SK-N-SH (cell line): ENCODE data around the gene PRKN. TPM values are rescaled to one million over a fixed set of nuclear protein-coding genes. Genes with fewer than 3 reads are reported as not detected.

ENCODE experiments used
- CTCF ChIA-PET: fragments of 300-600, 350-600 bp; formaldehyde crosslinking; extraction: SDS; loops from one replicate; lab custom pipeline; 2021; lab: Yijun Ruan, JAX
- POLR2A ChIA-PET: fragments of 350-600 bp; sonication (Branson Sonifier 250); formaldehyde crosslinking; extraction: SDS; loops from one replicate; lab custom pipeline; 2020; ENCODE audit warnings: antibody characterized with exemption, inconsistent platforms; lab: Yijun Ruan, JAX
- DNase-seq: peaks from one replicate; pipeline ENCODE4 v3.0.0; 2012
- H2AFZ ChIP-seq: fragments of 200-600 bp; sonication (generic); 2 replicates; pipeline ENCODE4 v1.8.1; 2016; ENCODE audit warnings: antibody characterized with exemption, mild to moderate bottlenecking, low read depth
- H3F3A ChIP-seq: fragments of 200-600 bp; sonication (generic); replicated peaks from 2 replicates; pipeline ENCODE3; 2016; ENCODE audit warnings: antibody characterized with exemption, mild to moderate bottlenecking; ENCODE audit not compliant: insufficient read depth
- H3K27ac ChIP-seq, 2 experiments: fragments of 200-500 bp in 1 of 2; fragments of 200-600 bp in 1 of 2; sonication (Bioruptor generic) in 1 of 2; sonication (generic), shearing (Covaris generic) in 1 of 2; 2 replicates each; pipeline versions ENCODE4 v1.5.1 to v1.6.1; 2014 to 2016; ENCODE audit warnings: low read depth in 2 of 2, inconsistent platforms in 1 of 2, low read length in 1 of 2, mild to moderate bottlenecking in 1 of 2, mixed read lengths in 1 of 2
- H3K27me3 ChIP-seq: fragments of 200-600 bp; sonication (generic), shearing (Covaris generic); 2 replicates; pipeline ENCODE4 v1.6.1; 2016; ENCODE audit warnings: mixed run types; ENCODE audit not compliant: insufficient read depth
- H3K36me3 ChIP-seq, 2 experiments: fragments of 200-500 bp in 1 of 2; fragments of 200-600 bp in 1 of 2; sonication (Bioruptor generic) in 1 of 2; sonication (generic) in 1 of 2; replicated peaks in 1 of 2; 2 replicates each; pipeline versions ENCODE3 to v1.5.1; 2014 to 2016; ENCODE audit warnings: low read length in 1 of 2, mild to moderate bottlenecking in 1 of 2; ENCODE audit not compliant: insufficient read depth in 2 of 2, control insufficient read depth in 1 of 2
- H3K4me1 ChIP-seq, 2 experiments: fragments of 200-500 bp in 1 of 2; fragments of 200-600 bp in 1 of 2; sonication (Bioruptor generic) in 1 of 2; sonication (generic), shearing (Covaris generic) in 1 of 2; 2 replicates each; pipeline versions ENCODE4 v1.5.1 to v1.6.1; 2014 to 2016; ENCODE audit warnings: low read depth in 1 of 2, low read length in 1 of 2, mixed run types in 1 of 2; ENCODE audit not compliant: insufficient read depth in 2 of 2, control insufficient read depth in 1 of 2
- H3K4me2 ChIP-seq: fragments of 200-600 bp; sonication (generic), shearing (Covaris generic); 2 replicates; pipeline ENCODE4 v1.6.1; 2017; ENCODE audit warnings: mixed run types
- H3K4me3 ChIP-seq, 2 experiments: fragments of 200-500 bp in 1 of 2; fragments of 200-600 bp in 1 of 2; sonication (Bioruptor generic) in 1 of 2; sonication (generic), shearing (Covaris generic) in 1 of 2; 2 replicates each; pipeline versions ENCODE4 v1.5.1 to v1.8.1; 2014 to 2016; ENCODE audit warnings: low read depth in 2 of 2, inconsistent platforms in 1 of 2, low read length in 1 of 2, mild to moderate bottlenecking in 1 of 2, mixed read lengths in 1 of 2, moderate library complexity in 1 of 2
- H3K79me2 ChIP-seq: fragments of 200-600 bp; sonication (generic); 2 replicates; pipeline ENCODE4 v1.8.1; 2017; ENCODE audit warnings: mild to moderate bottlenecking; ENCODE audit not compliant: insufficient read depth
- H3K9ac ChIP-seq: fragments of 200-600 bp; sonication (generic); 2 replicates; pipeline ENCODE4 v1.6.1; 2017; ENCODE audit warnings: mixed run types
- H3K9me2 ChIP-seq: fragments of 200-600 bp; sonication (generic); 2 replicates; pipeline ENCODE4 v1.6.1; 2017; ENCODE audit warnings: mixed run types
- H3K9me3 ChIP-seq: fragments of 200-600 bp; sonication (generic); 2 replicates; pipeline ENCODE4 v1.6.1; 2017; ENCODE audit warnings: mixed run types, mild to moderate bottlenecking, moderate library complexity
- H4K20me1 ChIP-seq: fragments of 200-600 bp; sonication (generic); 2 replicates; pipeline ENCODE4 v1.6.1; 2017; ENCODE audit warnings: mild to moderate bottlenecking, mixed run types; ENCODE audit not compliant: insufficient read depth
- CHD2 ChIP-seq: fragments of 150-350 bp; IDR thresholded peaks from 2 replicates; pipeline ENCODE4 v1.6.1; 2018; ENCODE audit warnings: low read length; ENCODE audit not compliant: partially characterized antibody
- CTCF ChIP-seq: fragments of 200-600 bp; sonication (generic); IDR thresholded peaks from 2 replicates; pipeline ENCODE4 v1.6.1; 2017; ENCODE audit warnings: antibody characterized with exemption, mild to moderate bottlenecking, moderate library complexity
- ELF1 ChIP-seq: IDR thresholded peaks from 2 replicates; pipeline ENCODE4 v1.4.0; 2012
- EP300 ChIP-seq, 2 experiments: IDR thresholded peaks; 2 replicates each; pipeline versions ENCODE4 v1.4.0 to v1.6.1; 2012; ENCODE audit warnings: borderline replicate concordance in 1 of 2, low read depth in 1 of 2, low read length in 1 of 2
- FOXM1 ChIP-seq: IDR thresholded peaks from 2 replicates; pipeline ENCODE4 v1.4.0; 2012; ENCODE audit warnings: low read depth, mild to moderate bottlenecking
- JUND ChIP-seq: IDR thresholded peaks from 2 replicates; pipeline ENCODE4 v1.4.0; 2012
- MEF2A ChIP-seq: IDR thresholded peaks from 2 replicates; pipeline ENCODE4 v1.4.0; 2012; ENCODE audit warnings: low read depth, borderline replicate concordance
- MXI1 ChIP-seq: IDR thresholded peaks from 2 replicates; pipeline ENCODE4 v1.6.1; 2012; ENCODE audit warnings: mild to moderate bottlenecking, low read depth, low read length, improper control_type of control experiment
- NFIC ChIP-seq: IDR thresholded peaks from 2 replicates; pipeline ENCODE4 v1.4.0; 2012; ENCODE audit warnings: borderline replicate concordance
- NRF1 ChIP-seq: IDR thresholded peaks from 2 replicates; pipeline ENCODE4 v1.6.1; 2012; ENCODE audit warnings: low read depth, mild to moderate bottlenecking, low read length
- POLR2AphosphoS5 ChIP-seq: IDR thresholded peaks from 2 replicates; pipeline ENCODE4 v1.6.1; 2012; ENCODE audit warnings: low read depth, low read length
- RAD21 ChIP-seq: IDR thresholded peaks from 2 replicates; pipeline ENCODE4 v1.6.1; 2012; ENCODE audit warnings: mild to moderate bottlenecking, low read length
- RXRA ChIP-seq: IDR thresholded peaks from 2 replicates; pipeline ENCODE4 v1.4.0; 2012; ENCODE audit warnings: low read depth, mild to moderate bottlenecking, borderline replicate concordance
- SIN3A ChIP-seq: IDR thresholded peaks from 2 replicates; pipeline ENCODE4 v1.6.1; 2012; ENCODE audit warnings: low read depth, mild to moderate bottlenecking, low read length, moderate library complexity, borderline replicate concordance
- TAF1 ChIP-seq: IDR thresholded peaks from 2 replicates; pipeline ENCODE4 v1.6.1; 2012; ENCODE audit warnings: low read depth, mild to moderate bottlenecking, low read length, moderate library complexity, borderline replicate concordance
- TCF12 ChIP-seq: IDR thresholded peaks from 2 replicates; pipeline ENCODE4 v1.4.0; 2012
- TEAD4 ChIP-seq: IDR thresholded peaks from 2 replicates; pipeline ENCODE4 v1.4.0; 2012; ENCODE audit warnings: mild to moderate bottlenecking, borderline replicate concordance; ENCODE audit not compliant: insufficient read depth
- YY1 ChIP-seq: IDR thresholded peaks from 2 replicates; pipeline ENCODE4 v1.4.0; 2012; ENCODE audit warnings: low read depth, mild to moderate bottlenecking
- ZBTB33 ChIP-seq: IDR thresholded peaks from 2 replicates; pipeline ENCODE4 v1.4.0; 2012; ENCODE audit warnings: low read depth, borderline replicate concordance
- WGBS: methylation state at CpG from one replicate; pipeline ENCODE4 v1.1.6; 2017; ENCODE audit warnings: low lambda C conversion rate; 5-methylcytosine and 5-hydroxymethylcytosine counted together
- polyA plus RNA-seq, 3 experiments: library from polyadenylated mRNA; depleted of rRNA; stranded (reverse); fragments of >200 nt; gene quantifications; 2 replicates each; pipeline ENCODE4 v1.2.3, GENCODE V29; 2012
- TF ChIP-seq, protein P1 (sequence below): fragments of 150-350 bp; IDR thresholded peaks from 2 replicates; pipeline ENCODE4 v1.6.1; 2016; ENCODE audit warnings: mild to moderate bottlenecking, low read depth, low read length
- TF ChIP-seq, protein P2 (sequence below): IDR thresholded peaks from 2 replicates; pipeline ENCODE4 v1.4.0; 2012; ENCODE audit warnings: low read depth, borderline replicate concordance
- TF ChIP-seq, protein P3 (sequence below): IDR thresholded peaks from 2 replicates; pipeline ENCODE4 v1.4.0; 2012; ENCODE audit warnings: low read depth

PRKN gene
- polyA plus RNA-seq, 1 of the 3 experiments (the other 2 are of a cell fraction) = 0.76 TPM

GRCh38 chr6:161554883-161555282 is 1172.7 kb downstream of the PRKN start:
- H3K36me3 ChIP-seq = no peaks in the 10 kb centered on the region
- ChIA-PET POLR2A (no interaction called here), CTCF (no interaction called here)
- no peaks in the 10 kb centered on the region for H3K9me3 ChIP-seq
- no peaks in the 10 kb centered on the region for H3K4me1 ChIP-seq
- TF ChIP-seq, protein P1, sequence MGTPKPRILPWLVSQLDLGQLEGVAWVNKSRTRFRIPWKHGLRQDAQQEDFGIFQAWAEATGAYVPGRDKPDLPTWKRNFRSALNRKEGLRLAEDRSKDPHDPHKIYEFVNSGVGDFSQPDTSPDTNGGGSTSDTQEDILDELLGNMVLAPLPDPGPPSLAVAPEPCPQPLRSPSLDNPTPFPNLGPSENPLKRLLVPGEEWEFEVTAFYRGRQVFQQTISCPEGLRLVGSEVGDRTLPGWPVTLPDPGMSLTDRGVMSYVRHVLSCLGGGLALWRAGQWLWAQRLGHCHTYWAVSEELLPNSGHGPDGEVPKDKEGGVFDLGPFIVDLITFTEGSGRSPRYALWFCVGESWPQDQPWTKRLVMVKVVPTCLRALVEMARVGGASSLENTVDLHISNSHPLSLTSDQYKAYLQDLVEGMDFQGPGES = no peak
- no peak for TF ChIP-seq NRF1
- TF ChIP-seq YY1 = no peak
- TF ChIP-seq POLR2AphosphoS5 = no peak
- TF ChIP-seq JUND = no peak
- TF ChIP-seq, protein P2, sequence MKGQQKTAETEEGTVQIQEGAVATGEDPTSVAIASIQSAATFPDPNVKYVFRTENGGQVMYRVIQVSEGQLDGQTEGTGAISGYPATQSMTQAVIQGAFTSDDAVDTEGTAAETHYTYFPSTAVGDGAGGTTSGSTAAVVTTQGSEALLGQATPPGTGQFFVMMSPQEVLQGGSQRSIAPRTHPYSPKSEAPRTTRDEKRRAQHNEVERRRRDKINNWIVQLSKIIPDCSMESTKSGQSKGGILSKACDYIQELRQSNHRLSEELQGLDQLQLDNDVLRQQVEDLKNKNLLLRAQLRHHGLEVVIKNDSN = no peak
- no peak for TF ChIP-seq RAD21
- TF ChIP-seq MXI1 = no peak
- no peak for TF ChIP-seq EP300 (IDR thresholded peaks at IDR 0.05; ENCODE audit: borderline replicate concordance in 1 of 2, low read depth in 1 of 2, low read length in 1 of 2)
- TF ChIP-seq TCF12 = no peak
- TF ChIP-seq ZBTB33 = no peak
- no peak for TF ChIP-seq ELF1
- TF ChIP-seq, protein P3, sequence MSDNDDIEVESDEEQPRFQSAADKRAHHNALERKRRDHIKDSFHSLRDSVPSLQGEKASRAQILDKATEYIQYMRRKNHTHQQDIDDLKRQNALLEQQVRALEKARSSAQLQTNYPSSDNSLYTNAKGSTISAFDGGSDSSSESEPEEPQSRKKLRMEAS = no peak
- no peak for TF ChIP-seq NFIC
- no peak for TF ChIP-seq FOXM1
- TF ChIP-seq CHD2 = no peak
- H4K20me1 ChIP-seq = no peaks in the 10 kb centered on the region
- no peaks in the 10 kb centered on the region for H3K79me2 ChIP-seq
- DNase-seq = no peak
- H3K27me3 ChIP-seq = no peaks in the 10 kb centered on the region
- no peak overlapping the region for H3K9ac ChIP-seq
- H3K4me2 ChIP-seq = no peak overlapping the region
- H3K27ac ChIP-seq = no peak overlapping the region
- H3K9me2 ChIP-seq = no peaks in the 10 kb centered on the region
- H3F3A ChIP-seq = no peaks in the 10 kb centered on the region
- H2AFZ ChIP-seq = no peak overlapping the region
- no peak overlapping the region for H3K4me3 ChIP-seq

- no peaks in the 10 kb centered on the region for H3F3A ChIP-seq
- H3K27me3 ChIP-seq = no peaks in the 10 kb centered on the region
- H3K4me1 ChIP-seq = no peaks in the 10 kb centered on the region; a peak in 1 of 4 replicates
- no peaks in the 10 kb centered on the region for H3K36me3 ChIP-seq
- H3K9me2 ChIP-seq = no peaks in the 10 kb centered on the region
- no peak overlapping the region for H3K27ac ChIP-seq
- DNase-seq = no peak
- POLR2A ChIA-PET = no interaction called here
- no peaks in the 10 kb centered on the region for H3K9me3 ChIP-seq
- H2AFZ ChIP-seq = no peak overlapping the region
- H4K20me1 ChIP-seq = no peaks in the 10 kb centered on the region
- H3K9ac ChIP-seq = no peak overlapping the region
- no peak overlapping the region for H3K4me3 ChIP-seq
- H3K79me2 ChIP-seq = no peaks in the 10 kb centered on the region
- WGBS = 27% methylated on average over 4 of the region's 4 CpGs
- no peak overlapping the region for H3K4me2 ChIP-seq
- CTCF ChIA-PET = no interaction called here
- TF ChIP-seq JUND = no peak
- TF ChIP-seq FOXM1 = no peak
- TF ChIP-seq CTCF = no peak
- TF ChIP-seq TEAD4 = no peak
- no peak for TF ChIP-seq TAF1
- no peak for TF ChIP-seq RXRA
- TF ChIP-seq, protein P1 = no peak
- no peak for TF ChIP-seq MEF2A
- TF ChIP-seq, protein P3 = no peak
- TF ChIP-seq EP300 (IDR thresholded peaks at IDR 0.05; ENCODE audit: borderline replicate concordance in 1 of 2, low read depth in 1 of 2, low read length in 1 of 2) = no peak
- no peak for TF ChIP-seq SIN3A
These were observed 1177.5 kb downstream of the PRKN start for GRCh38 chr6:161549977-161550655.
